ENCODE data around the gene ZNF595. TPM values are rescaled to one million over a fixed set of nuclear protein-coding genes. Genes with fewer than 3 reads are reported as not detected.

ZNF595 gene
- polyA plus RNA-seq, 3 donors, result 0.58 to 7.3 (median 1.6) TPM

- peaks cover 32 to 35% of the 10 kb centered on the region in 2 donors for H3K27me3 ChIP-seq (ENCODE audit: control insufficient read depth in 2 of 2, insufficient read depth in 2 of 2, low read length in 2 of 2)
- peaks cover 3% of the 10 kb centered on the region for H3K4me1 Mint-ChIP-seq
- no peak overlapping the region for H3K27ac Mint-ChIP-seq
- no peak overlapping the region for H2AFZ ChIP-seq (ENCODE audit: insufficient read depth, low read depth, low read length, poor library complexity, severe bottlenecking)
- no peaks in the 10 kb centered on the region for H3K4me1 ChIP-seq (ENCODE audit: control insufficient read depth in 1 of 2, insufficient read depth in 2 of 2, low read length in 2 of 2)
- H3K79me2 ChIP-seq (ENCODE audit: insufficient read depth, low read length), result no peaks in the 10 kb centered on the region
- peaks cover 57 to 92% (median 81%) of the 10 kb centered on the region in 7 donors for H3K9me3 Mint-ChIP-seq
- peak overlapping the region; percentile 4 for H3K4me2 ChIP-seq (replicated peaks; ENCODE audit: extremely low read depth, low read length, poor library complexity, severe bottlenecking)
- 20% methylated on average over 31 of the region's 33 CpGs for WGBS (ENCODE audit: insufficient coverage)
- DNase-seq, result no peak
- peaks cover 11 to 19% of the 10 kb centered on the region in 2 donors for H3K36me3 Mint-ChIP-seq
- no peak overlapping the region for H3K9ac ChIP-seq (ENCODE audit: insufficient read depth, low read length, poor library complexity, severe bottlenecking)
- H3K4me3 ChIP-seq (replicated peaks in 1 of 3; ENCODE audit: low read depth in 2 of 3, low read length in 3 of 3), result no peak overlapping the region
- no peak overlapping the region for H3K27ac ChIP-seq (ENCODE audit: low read depth in 1 of 2, low read length in 2 of 2)
- H3K4me3 Mint-ChIP-seq, result peak overlapping the region in 1 of 2 donors; percentile 70
- peaks cover 76 to 100% of the 10 kb centered on the region in 2 donors for H3K9me3 ChIP-seq (replicated peaks in 1 of 2; ENCODE audit: control insufficient read depth in 1 of 2, insufficient read depth in 1 of 2, low read length in 2 of 2)
- peaks cover 30 to 41% (median 36%) of the 10 kb centered on the region in 3 donors for H3K27me3 Mint-ChIP-seq (ENCODE audit: low read depth in 3 of 3)
- H4K20me1 ChIP-seq (ENCODE audit: insufficient read depth, low read length), result no peaks in the 10 kb centered on the region
- no peaks in the 10 kb centered on the region for H3K36me3 ChIP-seq (replicated peaks in 1 of 2; ENCODE audit: control insufficient read depth in 1 of 2, insufficient read depth in 2 of 2, low read length in 2 of 2)
- intact Hi-C loops (cut with micrococcal nuclease), result no loop called here
- TF ChIP-seq CTCF (IDR thresholded peaks at IDR 0.05), result no peak
Measured at GRCh38 chr4:107083-107443, 53.9 kb downstream of the ZNF595 start.

DNA sequence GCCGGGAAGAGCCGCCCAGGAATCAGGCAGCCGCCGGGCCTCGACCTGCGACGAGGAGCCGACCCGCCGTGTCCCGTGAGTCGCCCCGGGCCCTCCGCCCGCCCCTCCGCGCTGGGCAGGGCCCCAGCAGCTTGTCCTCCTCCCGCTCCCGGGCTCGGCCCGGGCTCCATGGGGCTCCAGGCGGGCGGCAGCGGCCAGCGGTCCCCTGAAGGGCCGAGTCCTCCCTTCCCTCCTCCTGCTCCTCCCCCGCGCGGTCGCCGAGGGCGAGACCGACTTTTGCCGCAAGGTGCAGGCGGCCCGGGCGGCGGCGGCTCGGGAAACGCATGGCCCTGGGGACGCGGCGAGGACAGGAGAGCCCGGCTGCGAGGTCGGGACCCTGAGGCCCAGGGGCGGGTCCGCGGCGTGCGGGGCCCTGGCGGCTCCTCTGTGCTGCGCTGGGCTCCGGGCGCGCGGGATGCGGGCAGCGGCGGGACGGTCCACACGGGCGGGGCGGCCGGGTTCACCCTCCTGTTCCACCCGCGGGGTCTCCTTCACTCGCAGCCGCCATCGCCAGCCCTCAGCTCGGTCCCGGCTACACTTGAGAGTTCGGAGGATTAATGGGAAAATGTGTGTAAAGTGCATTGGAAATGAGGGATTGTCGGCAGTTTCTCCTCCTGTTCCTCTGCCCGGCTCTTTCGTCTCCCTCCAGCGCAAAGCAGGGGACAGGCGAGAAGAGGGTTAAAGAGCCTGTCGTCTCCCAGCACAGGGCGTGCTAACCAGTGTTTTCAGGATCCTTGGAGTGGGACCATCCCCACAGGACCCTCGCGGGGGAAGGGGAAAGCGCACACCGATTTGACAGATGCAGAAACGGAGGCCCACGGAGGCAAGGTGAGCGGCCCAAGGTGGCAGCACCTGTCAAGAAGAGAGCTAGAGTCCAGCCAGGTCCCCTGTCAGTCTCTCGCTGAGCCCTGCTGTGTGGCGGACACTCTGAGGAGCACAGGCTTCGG lies 54.6 kb downstream of the ZNF595 start:
- peak overlapping the region in 1 of 2 donors; percentile 85 for H3K4me3 Mint-ChIP-seq
- Histone ChIP-seq H3K27ac (ENCODE audit: low read depth in 1 of 2, low read length in 2 of 2) (no peak overlapping the region), H3K79me2 (ENCODE audit: insufficient read depth, low read length) (no peaks in the 10 kb centered on the region), H3K4me3 (replicated peaks in 1 of 3; ENCODE audit: low read depth in 2 of 3, low read length in 3 of 3) (peak overlapping the region in 1 of 3 experiments; percentile 17), H3K9me3 (replicated peaks in 1 of 2; ENCODE audit: control insufficient read depth in 1 of 2, insufficient read depth in 1 of 2, low read length in 2 of 2) (peaks cover 77 to 100% of the 10 kb centered on the region in 2 donors), H3K4me2 (replicated peaks; ENCODE audit: extremely low read depth, low read length, poor library complexity, severe bottlenecking) (peak overlapping the region; percentile 4), H3K4me1 (ENCODE audit: control insufficient read depth in 1 of 2, insufficient read depth in 2 of 2, low read length in 2 of 2) (no peaks in the 10 kb centered on the region), H3K27me3 (ENCODE audit: control insufficient read depth in 2 of 2, insufficient read depth in 2 of 2, low read length in 2 of 2) (peaks cover 32 to 35% of the 10 kb centered on the region in 2 donors), H3K36me3 (replicated peaks in 1 of 2; ENCODE audit: control insufficient read depth in 1 of 2, insufficient read depth in 2 of 2, low read length in 2 of 2) (no peaks in the 10 kb centered on the region), H4K20me1 (ENCODE audit: insufficient read depth, low read length) (no peaks in the 10 kb centered on the region), H3K9ac (ENCODE audit: insufficient read depth, low read length, poor library complexity, severe bottlenecking) (no peak overlapping the region), H2AFZ (ENCODE audit: insufficient read depth, low read depth, low read length, poor library complexity, severe bottlenecking) (no peak overlapping the region)
- peaks cover 11 to 19% of the 10 kb centered on the region in 2 donors for H3K36me3 Mint-ChIP-seq
- peaks cover 30 to 39% (median 36%) of the 10 kb centered on the region in 3 donors for H3K27me3 Mint-ChIP-seq (ENCODE audit: low read depth in 3 of 3)
- intact Hi-C loops (cut with micrococcal nuclease), result no loop called here
- H3K4me1 Mint-ChIP-seq, result peaks cover 3% of the 10 kb centered on the region
- WGBS (ENCODE audit: insufficient coverage), result 13% methylated on average over 89 of the region's 91 CpGs
- peaks cover 58 to 92% (median 82%) of the 10 kb centered on the region in 7 donors for H3K9me3 Mint-ChIP-seq
- no peak for TF ChIP-seq CTCF (IDR thresholded peaks at IDR 0.05)
- no peak for DNase-seq
- H3K27ac Mint-ChIP-seq, result no peak overlapping the region
